NCI-H2227 (cell line): ENCODE data around the gene USE1.

Experiments used
- DNase-seq: peaks from one replicate; lab custom pipeline; 2025; ENCODE audit not compliant: unreplicated experiment; lab: John Stamatoyannopoulos, UW

The USE1 gene

GRCh38 chr19:17255150-17255621 is 40.0 kb downstream of the USE1 start:
- DNase-seq: peak; percentile 52

DNA sequence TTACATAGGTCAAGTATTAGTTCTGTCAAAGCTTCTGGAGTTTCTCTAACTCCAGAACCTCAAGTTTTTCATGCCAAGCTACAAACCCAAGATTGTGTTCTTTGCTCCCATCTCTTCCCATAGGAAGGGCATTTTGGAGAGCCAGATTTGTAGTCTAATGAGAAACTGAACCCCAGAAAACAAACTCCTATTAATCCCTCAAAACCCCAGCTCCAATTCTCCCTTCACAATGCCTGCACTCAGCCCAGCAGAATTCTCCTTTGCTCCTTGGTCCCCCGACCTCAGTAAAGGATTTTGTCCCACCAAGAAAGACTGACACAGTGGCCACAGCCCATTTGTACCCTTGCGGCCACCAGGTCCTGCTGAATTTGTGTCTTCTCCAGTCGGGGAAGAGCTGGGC is 41.0 kb downstream of the USE1 start:
- DNase-seq: no peak

DNA sequence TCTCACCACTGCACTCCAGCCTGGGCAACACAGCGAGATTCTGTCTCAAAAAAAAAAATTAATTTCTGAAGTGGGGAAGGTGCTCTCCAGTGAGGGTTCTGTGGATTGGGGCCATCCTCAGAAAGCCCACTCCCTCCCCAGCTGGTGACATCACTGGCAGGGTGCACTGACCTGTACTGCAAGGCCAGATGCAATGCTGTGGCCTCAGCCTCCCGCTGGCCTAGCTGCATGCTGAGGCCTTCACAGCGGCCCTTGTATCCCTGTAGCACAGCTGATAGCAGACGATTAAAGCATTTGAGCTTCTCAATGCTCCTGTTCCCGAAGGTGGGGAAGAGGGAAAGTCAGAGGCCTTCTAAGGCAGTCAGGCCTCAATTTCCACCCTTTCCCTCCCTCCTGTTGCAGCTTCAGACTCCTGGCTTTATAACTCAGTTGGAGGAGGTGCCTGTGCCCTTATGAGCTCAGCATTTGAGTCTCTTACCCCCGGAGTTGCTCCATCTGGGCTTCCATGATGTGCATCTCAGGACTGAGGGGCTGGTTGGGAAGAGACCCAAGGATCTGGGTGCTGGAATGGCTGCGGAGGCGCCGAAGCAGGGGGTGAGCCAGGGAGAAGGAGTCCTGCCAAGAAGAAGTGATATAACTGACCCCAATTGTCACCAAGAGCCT is 44.1 kb downstream of the USE1 start:
- peak; percentile 16 for DNase-seq

- DNase-seq: no peak
These were observed 44.8 kb downstream of the USE1 start for GRCh38 chr19:17259934-17260333.

DNA sequence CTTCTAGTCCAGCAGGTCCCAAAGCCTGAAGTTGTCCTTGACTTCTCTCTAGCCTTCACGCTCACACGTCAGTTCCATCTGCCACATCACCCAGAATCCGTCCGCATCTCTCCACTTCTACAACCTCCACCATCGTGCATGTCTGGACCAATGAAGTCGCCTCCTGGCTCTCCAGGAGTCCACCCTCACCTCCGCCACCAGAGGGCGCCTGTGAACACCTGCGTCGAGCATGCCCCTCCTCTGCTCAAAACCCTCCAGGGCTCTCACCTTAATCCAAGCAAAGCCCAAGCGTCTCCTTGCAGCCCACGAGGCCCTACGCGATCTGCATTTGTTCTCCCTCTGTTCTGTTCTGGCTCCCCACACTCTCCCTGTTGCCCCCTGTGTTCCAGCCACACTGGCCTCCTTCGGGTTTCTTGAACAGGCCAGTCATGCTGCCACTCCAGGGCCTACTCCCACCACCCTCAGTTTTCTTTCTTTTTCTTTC is 45.7 kb downstream of the USE1 start:
- DNase-seq: peak; percentile 26

GRCh38 chr19:17262557-17262956 is 47.4 kb downstream of the USE1 start:
- DNase-seq: no peak

- no peak for DNase-seq
These were observed 48.8 kb downstream of the USE1 start for GRCh38 chr19:17263712-17264640.

- DNase-seq: no peak
These were observed 49.5 kb downstream of the USE1 start, which contains the start of gene USHBP1 for GRCh38 chr19:17264641-17264979. USHBP1 (minus strand) TSS chr19:17264745; CDS start chr19:17264299, 446 bp downstream.

DNA sequence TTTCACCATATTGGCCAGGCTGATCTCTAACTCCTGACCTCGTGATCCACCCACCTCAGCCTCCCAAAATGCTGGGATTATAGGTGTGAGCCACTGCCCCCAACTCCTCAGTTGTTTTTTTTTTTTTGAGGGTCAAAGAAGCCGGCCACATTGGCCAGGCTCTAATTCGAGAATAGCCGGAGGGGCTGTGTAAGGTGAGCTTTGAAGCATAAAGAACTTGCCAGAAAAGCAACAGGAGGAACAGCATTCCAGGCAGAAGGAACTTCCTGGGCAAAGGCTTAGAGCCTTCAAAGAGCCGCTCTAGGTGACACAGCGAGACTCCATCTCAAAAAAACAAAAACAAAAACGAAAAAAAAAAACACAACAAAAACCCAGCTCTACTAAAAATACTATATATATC is 50.9 kb downstream of the USE1 start:
- DNase-seq: no peak

- DNase-seq: no peak
These were observed 51.4 kb downstream of the USE1 start for GRCh38 chr19:17266589-17266974.

- peak; percentile 98 for DNase-seq
These were observed 52.0 kb downstream of the USE1 start, which contains the start of gene BABAM1 for GRCh38 chr19:17266975-17267788. BABAM1 (plus strand) TSS chr19:17267443; CDS start chr19:17268807, 1,364 bp downstream.

DNA sequence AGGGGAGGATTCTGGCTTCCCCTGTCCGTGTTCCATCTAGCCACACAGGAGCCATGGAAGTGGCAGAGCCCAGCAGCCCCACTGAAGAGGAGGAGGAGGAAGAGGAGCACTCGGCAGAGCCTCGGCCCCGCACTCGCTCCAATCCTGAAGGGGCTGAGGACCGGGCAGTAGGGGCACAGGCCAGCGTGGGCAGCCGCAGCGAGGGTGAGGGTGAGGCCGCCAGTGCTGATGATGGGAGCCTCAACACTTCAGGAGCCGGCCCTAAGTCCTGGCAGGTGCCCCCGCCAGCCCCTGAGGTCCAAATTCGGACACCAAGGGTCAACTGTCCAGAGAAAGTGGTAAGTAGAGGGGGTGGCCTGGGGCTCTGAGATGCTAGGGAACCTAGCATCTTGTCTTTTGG is 53.6 kb downstream of the USE1 start:
- DNase-seq: no peak
